SU-DHL-6 (cell line): ENCODE data around the gene PCNX4.

ENCODE experiments used
- H2AFZ ChIP-seq: fragments of 200-600 bp; sonication (generic); 2 replicates; pipeline ENCODE4 v1.6.1; 2014; ENCODE audit warnings: low read depth, mild to moderate bottlenecking, moderate library complexity, mixed read lengths, antibody characterized with exemption, low read length; ENCODE audit not compliant: severe bottlenecking
- H3F3A ChIP-seq: fragments of 200-600 bp; shearing (Covaris generic); 2 replicates; pipeline ENCODE4 v1.6.0; 2016; ENCODE audit warnings: antibody characterized with exemption, mild to moderate bottlenecking; ENCODE audit not compliant: insufficient read depth
- H3K27ac ChIP-seq: fragments of 200-600 bp; sonication (generic); 2 replicates; pipeline ENCODE4 v1.5.1; 2016; ENCODE audit warnings: low read depth, mild to moderate bottlenecking, low read length, moderate library complexity, mixed read lengths
- H3K27me3 ChIP-seq: fragments of 200-600 bp; sonication (generic), shearing (Covaris generic); 2 replicates; pipeline ENCODE4 v1.6.0; 2014; ENCODE audit warnings: mild to moderate bottlenecking, low read length
- H3K36me3 ChIP-seq: fragments of 200-600 bp; sonication (generic); 2 replicates; pipeline ENCODE4 v1.6.1; 2014; ENCODE audit warnings: mild to moderate bottlenecking, low read length, mixed read lengths
- H3K4me2 ChIP-seq: fragments of 300-600, 200-600 bp; shearing (Covaris generic), sonication (generic); 2 replicates; pipeline ENCODE4 v1.6.0; 2014; ENCODE audit warnings: low read length, low read depth, mild to moderate bottlenecking; ENCODE audit not compliant: poor library complexity, severe bottlenecking
- H3K4me3 ChIP-seq: fragments of 200-600 bp; sonication (generic); 2 replicates; pipeline ENCODE4 v1.5.1; 2014; ENCODE audit warnings: antibody characterized with exemption, low read length, mild to moderate bottlenecking, mixed read lengths; ENCODE audit not compliant: insufficient read depth, poor library complexity, severe bottlenecking
- H3K79me2 ChIP-seq: fragments of 200-600 bp; sonication (generic); 2 replicates; pipeline ENCODE4 v1.6.1; 2014; ENCODE audit warnings: mild to moderate bottlenecking, low read length, moderate library complexity; ENCODE audit not compliant: insufficient read depth
- H3K9ac ChIP-seq: fragments of 200-600 bp; sonication (generic); 2 replicates; pipeline ENCODE4 v1.7.0; 2014; ENCODE audit warnings: mild to moderate bottlenecking, low read length
- H3K9me2 ChIP-seq: fragments of 200-600 bp; sonication (generic); replicated peaks from 2 replicates; pipeline ENCODE4 v1.6.1; 2014; ENCODE audit warnings: low read length; ENCODE audit not compliant: insufficient read depth
- H3K9me3 ChIP-seq: fragments of 200-600 bp; sonication (generic); 2 replicates; pipeline ENCODE4 v1.6.1; 2014; ENCODE audit warnings: low read length, mixed read lengths; ENCODE audit not compliant: insufficient read depth
- H4K20me1 ChIP-seq: fragments of 200-600 bp; sonication (generic); 2 replicates; pipeline ENCODE4 v1.6.1; 2014; ENCODE audit warnings: low read depth, mild to moderate bottlenecking, antibody characterized with exemption, low read length, moderate library complexity, mixed read lengths
- CTCF ChIP-seq: fragments of 200-600 bp; sonication (generic); IDR thresholded peaks from one replicate; pipeline ENCODE4 v1.5.1; 2017; ENCODE audit warnings: antibody characterized with exemption, mild to moderate bottlenecking, low read length, moderate library complexity; ENCODE audit not compliant: insufficient read depth, poor library complexity, severe bottlenecking
- EZH2phosphoT487 ChIP-seq: fragments of 200-600 bp; sonication (generic), shearing (Covaris generic); conservative IDR thresholded peaks from 2 replicates; pipeline ENCODE4 v1.6.1; 2018; ENCODE audit warnings: mild to moderate bottlenecking, antibody characterized with exemption, low read length, moderate library complexity, mixed read lengths

Gene PCNX4

GRCh38 chr14:60171690-60172089 lies 80.0 kb downstream of the PCNX4 start:
- H3K4me2 ChIP-seq: no peak overlapping the region
- no peaks in the 10 kb centered on the region for H3K9me3 ChIP-seq
- no peaks in the 10 kb centered on the region for H3K36me3 ChIP-seq
- no peaks in the 10 kb centered on the region for H4K20me1 ChIP-seq
- H3K9me2 ChIP-seq: no peaks in the 10 kb centered on the region
- H2AFZ ChIP-seq: no peak overlapping the region
- H3K79me2 ChIP-seq: no peaks in the 10 kb centered on the region
- no peak overlapping the region for H3K9ac ChIP-seq
- TF ChIP-seq EZH2phosphoT487: no peak
- no peak for TF ChIP-seq CTCF
- no peaks in the 10 kb centered on the region for H3K27me3 ChIP-seq
- no peak overlapping the region for H3K4me3 ChIP-seq
- no peak overlapping the region for H3K27ac ChIP-seq
- no peaks in the 10 kb centered on the region for H3F3A ChIP-seq

GRCh38 chr14:60174352-60175254 lies 82.9 kb downstream of the PCNX4 start:
- Histone ChIP-seq H3K27me3 (no peaks in the 10 kb centered on the region), H3K4me3 (no peak overlapping the region), H3K9me3 (peaks cover 6% of the 10 kb centered on the region; the same call in 1 of the 2 replicates), H3K27ac (no peak overlapping the region), H3K36me3 (peaks cover 4% of the 10 kb centered on the region; the same call in 1 of the 2 replicates), H2AFZ (no peak overlapping the region), H4K20me1 (no peaks in the 10 kb centered on the region), H3K79me2 (no peaks in the 10 kb centered on the region), H3K4me2 (no peak overlapping the region), H3K9ac (no peak overlapping the region), H3K9me2 (no peaks in the 10 kb centered on the region), H3F3A (no peaks in the 10 kb centered on the region)
- TF ChIP-seq EZH2phosphoT487: no peak
- no peak for TF ChIP-seq CTCF

- H3F3A ChIP-seq: no peaks in the 10 kb centered on the region
- H2AFZ ChIP-seq: no peak overlapping the region
- H3K9me2 ChIP-seq: no peaks in the 10 kb centered on the region
- H4K20me1 ChIP-seq: no peaks in the 10 kb centered on the region
- H3K36me3 ChIP-seq: peaks cover 4% of the 10 kb centered on the region; the same call in 1 of the 2 replicates
- no peak overlapping the region for H3K4me3 ChIP-seq
- H3K4me2 ChIP-seq: no peak overlapping the region
- H3K9me3 ChIP-seq: peaks cover 6% of the 10 kb centered on the region; the same call in 1 of the 2 replicates
- H3K27me3 ChIP-seq: no peaks in the 10 kb centered on the region
- TF ChIP-seq EZH2phosphoT487 (no peak), CTCF (no peak)
- H3K79me2 ChIP-seq: no peaks in the 10 kb centered on the region
- no peak overlapping the region for H3K27ac ChIP-seq
- no peak overlapping the region for H3K9ac ChIP-seq
These were observed 83.7 kb downstream of the PCNX4 start for GRCh38 chr14:60175255-60175902.
